Fibroblast of peridontal ligament (primary cell): Measurements from ENCODE around the gene CD247.

ENCODE experiments used
- DNase-seq: peaks from one replicate; pipeline ENCODE4 v3.0.0-alpha.2; 2010; ENCODE audit errors: extremely low read depth

Gene CD247

GRCh38 chr1:167489571-167490340 lies 28.6 kb downstream of the CD247 start:
- DNase-seq = no peak

GRCh38 chr1:167488786-167489185 lies 29.5 kb downstream of the CD247 start:
- no peak for DNase-seq

GRCh38 chr1:167487614-167488013 lies 30.7 kb downstream of the CD247 start:
- DNase-seq = no peak

GRCh38 chr1:167486090-167486824 lies 32.1 kb downstream of the CD247 start:
- DNase-seq = peak; percentile 1

GRCh38 chr1:167484726-167485502 lies 33.4 kb downstream of the CD247 start:
- no peak for DNase-seq

- no peak for DNase-seq
Measured at GRCh38 chr1:167483790-167484189, 34.5 kb downstream of the CD247 start.

GRCh38 chr1:167482184-167482583 lies 36.1 kb downstream of the CD247 start:
- no peak for DNase-seq

- no peak for DNase-seq
Measured at GRCh38 chr1:167479331-167479979, 38.9 kb downstream of the CD247 start.

GRCh38 chr1:167477986-167478385 lies 40.3 kb downstream of the CD247 start:
- DNase-seq = no peak

GRCh38 chr1:167476061-167476460 lies 42.3 kb downstream of the CD247 start:
- no peak for DNase-seq

- no peak for DNase-seq
Measured at GRCh38 chr1:167474191-167474641, 44.1 kb downstream of the CD247 start.

- no peak for DNase-seq
Measured at GRCh38 chr1:167473761-167474160, 44.6 kb downstream of the CD247 start.

- no peak for DNase-seq
Measured at GRCh38 chr1:167472752-167473521, 45.4 kb downstream of the CD247 start.

- no peak for DNase-seq
Measured at GRCh38 chr1:167471568-167471967, 46.8 kb downstream of the CD247 start.

GRCh38 chr1:167469280-167469965 lies 48.9 kb downstream of the CD247 start:
- no peak for DNase-seq

- no peak for DNase-seq
Measured at GRCh38 chr1:167467752-167468151, 50.6 kb downstream of the CD247 start.

GRCh38 chr1:167467126-167467710 lies 51.1 kb downstream of the CD247 start:
- DNase-seq = no peak

- no peak for DNase-seq
Measured at GRCh38 chr1:167465743-167466142, 52.6 kb downstream of the CD247 start.

GRCh38 chr1:167465018-167465417 lies 53.3 kb downstream of the CD247 start:
- no peak for DNase-seq
